Activated CD4-positive, alpha-beta T cell treated with anti-CD3 and anti-CD28 coated beads, Interleukin-2, amount 50 U/mL, for 24 hours (primary cell): Measurements from ENCODE around the gene PLA2G2F.

Experiments
- DNase-seq, 2 donors: peaks; one replicate each; pipeline ENCODE4 v3.0.0-alpha.2; 2020; ENCODE audit warnings: low read depth in 1 of 2, low spot score in 1 of 2

The PLA2G2F gene

GRCh38 chr1:20187813-20188454 is 48.8 kb downstream of the PLA2G2F start:
- DNase-seq, result no peak

- no peak for DNase-seq
Observed at GRCh38 chr1:20188455-20188817, 49.3 kb downstream of the PLA2G2F start.

GRCh38 chr1:20189664-20190063 is 50.5 kb downstream of the PLA2G2F start:
- no peak for DNase-seq

DNA sequence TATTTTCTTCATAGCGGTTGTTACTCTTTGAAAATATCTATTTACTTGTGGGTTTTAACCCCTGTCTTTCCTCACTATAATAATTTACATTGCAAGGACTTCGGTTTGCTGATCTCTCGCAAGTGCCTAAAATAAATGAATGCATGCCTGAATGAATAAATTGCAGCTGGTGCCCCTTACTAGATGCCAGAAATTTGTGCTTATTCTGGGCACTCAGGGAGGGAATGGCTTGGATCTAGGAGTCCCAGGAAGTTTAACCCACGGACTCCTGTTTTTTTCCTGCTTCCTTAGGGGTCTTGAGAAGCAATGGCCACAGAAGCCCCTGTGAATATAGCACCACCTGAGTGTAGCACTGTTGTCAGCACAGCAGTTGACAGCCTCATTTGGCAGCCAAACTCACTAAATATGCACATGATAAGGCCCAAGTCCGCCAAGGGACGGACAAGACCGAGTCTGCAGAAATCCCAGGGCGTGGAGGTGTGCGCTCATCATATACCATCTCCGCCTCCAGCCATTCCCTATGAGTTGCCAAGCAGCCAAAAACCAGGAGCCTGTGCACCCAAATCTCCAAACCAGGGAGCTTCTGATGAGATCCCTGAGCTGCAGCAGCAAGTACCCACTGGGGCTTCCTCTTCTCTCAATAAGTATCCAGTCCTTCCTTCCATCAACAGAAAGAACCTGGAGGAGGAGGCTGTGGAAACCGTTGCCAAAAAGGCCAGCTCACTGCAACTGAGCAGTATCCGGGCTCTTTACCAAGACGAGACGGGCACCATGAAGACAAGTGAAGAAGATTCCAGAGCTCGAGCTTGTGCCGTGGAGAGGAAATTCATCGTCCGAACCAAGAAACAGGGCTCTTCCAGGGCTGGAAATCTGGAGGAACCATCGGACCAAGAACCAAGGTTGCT is 51.4 kb downstream of the PLA2G2F start:
- DNase-seq, result no peak

DNA sequence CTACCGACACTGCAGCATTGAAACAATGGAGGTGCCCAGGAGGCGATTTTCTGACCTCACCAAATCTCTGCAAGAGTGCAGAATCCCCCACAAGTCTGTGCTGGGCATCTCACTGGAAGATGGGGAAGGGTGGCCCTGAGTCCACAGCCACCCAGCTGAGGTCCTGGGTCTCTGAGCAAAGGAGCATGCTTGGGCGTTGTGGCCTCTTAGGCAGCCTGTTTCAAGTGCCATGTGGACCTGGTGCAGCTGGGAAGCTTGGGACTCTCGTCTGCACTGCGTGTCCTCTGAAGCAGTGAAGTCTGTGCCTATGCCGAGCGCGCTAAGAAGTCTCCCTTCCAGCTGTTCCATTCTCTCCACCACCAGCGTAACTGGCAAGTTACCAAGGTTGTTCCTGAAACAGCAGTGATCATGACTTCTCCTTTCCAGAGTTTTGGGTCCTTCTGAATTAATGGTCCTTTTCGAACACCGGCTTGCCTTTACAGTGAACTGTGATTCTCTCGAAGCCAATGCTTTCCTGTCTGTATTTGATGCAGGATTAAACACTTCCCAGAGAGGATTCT is 52.2 kb downstream of the PLA2G2F start:
- no peak for DNase-seq

DNA sequence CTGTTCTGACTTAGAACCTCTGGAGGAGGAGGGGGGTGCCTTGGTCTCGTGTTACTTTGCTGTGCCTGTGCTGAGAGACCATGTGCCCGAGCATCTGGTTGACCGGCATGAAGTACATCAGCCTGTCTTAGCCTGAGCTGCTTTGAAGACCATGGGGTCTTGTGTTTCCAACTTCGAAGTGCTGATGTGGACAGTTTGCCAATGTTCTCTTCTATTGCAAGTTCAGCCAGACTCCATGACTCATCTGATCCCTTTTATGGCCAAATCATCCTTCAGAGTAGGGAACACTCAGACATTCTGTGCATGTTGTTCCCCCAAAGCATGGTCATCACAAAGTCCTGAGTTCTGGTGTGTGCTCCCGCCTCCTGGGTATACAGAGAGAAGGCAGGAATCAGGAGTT is 53.2 kb downstream of the PLA2G2F start:
- no peak for DNase-seq

- no peak for DNase-seq
Observed at GRCh38 chr1:20192871-20193411, 53.8 kb downstream of the PLA2G2F start.

DNA sequence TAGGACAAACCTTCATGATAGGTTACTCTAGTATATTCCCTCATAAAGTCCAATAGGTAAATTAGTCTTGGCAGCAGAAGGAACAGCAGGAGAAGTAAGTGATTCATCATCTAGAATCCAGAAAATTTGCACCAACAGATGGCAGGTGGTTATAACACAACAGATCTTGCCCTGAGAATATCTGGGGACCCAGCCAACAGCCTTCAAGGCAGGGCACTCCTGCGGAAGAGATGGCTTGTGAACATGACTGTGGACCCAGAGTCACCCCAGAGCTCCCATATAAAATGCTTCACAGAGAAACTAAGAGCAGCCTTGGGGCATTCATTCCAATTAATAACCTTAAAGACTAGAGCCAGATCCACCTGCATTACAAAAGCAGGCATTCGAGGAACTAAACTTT is 55.1 kb downstream of the PLA2G2F start:
- DNase-seq, result no peak

- peak; percentile 64 to 65 for DNase-seq
Observed at GRCh38 chr1:20194757-20195461, 55.8 kb downstream of the PLA2G2F start.

GRCh38 chr1:20195462-20195780 is 56.3 kb downstream of the PLA2G2F start:
- no peak for DNase-seq

- DNase-seq, result no peak
Observed at GRCh38 chr1:20197329-20197791, 58.2 kb downstream of the PLA2G2F start.

DNA sequence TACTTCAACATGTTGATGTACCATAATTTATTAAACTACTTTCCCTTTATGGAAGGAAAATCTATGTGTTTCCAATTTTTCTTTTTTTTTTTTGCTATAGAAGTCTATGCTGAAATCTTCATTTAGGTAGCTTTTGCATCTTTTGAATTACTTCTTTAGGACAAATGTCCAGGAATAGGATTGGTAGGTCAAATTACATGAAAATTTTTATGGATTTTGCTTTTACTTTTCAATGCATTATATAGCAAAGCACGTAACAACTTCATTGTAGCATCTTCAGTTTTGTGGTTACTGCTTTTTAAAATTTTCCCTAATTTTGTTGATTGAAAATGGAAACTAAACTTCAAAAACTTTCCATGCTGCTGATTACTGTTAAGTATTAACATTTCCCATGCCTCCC is 59.2 kb downstream of the PLA2G2F start:
- DNase-seq, result no peak

GRCh38 chr1:20198918-20199317 is 59.8 kb downstream of the PLA2G2F start:
- no peak for DNase-seq

GRCh38 chr1:20199403-20199802 is 60.3 kb downstream of the PLA2G2F start:
- DNase-seq, result no peak

- no peak for DNase-seq
Observed at GRCh38 chr1:20199840-20200239, 60.7 kb downstream of the PLA2G2F start.
